Stimulated activated CD4-positive, alpha-beta T cell treated with anti-CD3 and anti-CD28 coated beads, Interleukin-2, amount 100 ng/mL, for 24 hours (primary cell): ENCODE results near the gene MICAL3.
A peak's percentile ranks its signal among the peaks of the same experiment; 100 is the strongest.
"Not testable (repeated sequence)": the region's sequence is repeated elsewhere in the genome, so short reads cannot be mapped to it uniquely, and the experiment has no call there.

Experiments
- DNase-seq, 2 donors: peaks; one replicate each; pipeline ENCODE4 v3.0.0-alpha.2; 2020

The MICAL3 gene

GRCh38 chr22:18024276-18024939, at the start of gene MICAL3:
MICAL3 (minus strand) TSS chr22:18024561; CDS start chr22:17906812, 117,749 bp downstream.
- peak; percentile 67 to 75 for DNase-seq

GRCh38 chr22:18073927-18074326, 49.6 kb upstream of the MICAL3 start:
- not testable (repeated sequence) for DNase-seq

- DNase-seq: no peak
Observed at GRCh38 chr22:18073467-18073866, 49.1 kb upstream of the MICAL3 start.

GRCh38 chr22:18071968-18072310, 47.6 kb upstream of the MICAL3 start:
- no peak for DNase-seq

- not testable (repeated sequence) for DNase-seq
Observed at GRCh38 chr22:18071307-18071967, 47.1 kb upstream of the MICAL3 start.

GRCh38 chr22:18070556-18071306, 46.4 kb upstream of the MICAL3 start:
- peak in 1 of 2 donors; percentile 26 for DNase-seq

GRCh38 chr22:18070041-18070440, 45.7 kb upstream of the MICAL3 start:
- no peak for DNase-seq

GRCh38 chr22:18069041-18069440, 44.7 kb upstream of the MICAL3 start:
- DNase-seq: no peak

GRCh38 chr22:18068381-18068988, 44.1 kb upstream of the MICAL3 start:
- DNase-seq: no peak

GRCh38 chr22:18067548-18068341, 43.4 kb upstream of the MICAL3 start:
- no peak for DNase-seq

GRCh38 chr22:18067121-18067520, 42.8 kb upstream of the MICAL3 start:
- DNase-seq: no peak

- no peak for DNase-seq
Observed at GRCh38 chr22:18066181-18066859, 42.0 kb upstream of the MICAL3 start.

GRCh38 chr22:18065256-18065655, 40.9 kb upstream of the MICAL3 start:
- DNase-seq: no peak

- DNase-seq: no peak
Observed at GRCh38 chr22:18064636-18065035, 40.3 kb upstream of the MICAL3 start.

- not testable (repeated sequence) for DNase-seq
Observed at GRCh38 chr22:18063715-18064114, 39.4 kb upstream of the MICAL3 start.

GRCh38 chr22:18063306-18063705, 38.9 kb upstream of the MICAL3 start:
- DNase-seq: no peak

GRCh38 chr22:18062421-18062820, 38.1 kb upstream of the MICAL3 start:
- no peak for DNase-seq

- no peak for DNase-seq
Observed at GRCh38 chr22:18060646-18061620, 36.6 kb upstream of the MICAL3 start.

- DNase-seq: no peak
Observed at GRCh38 chr22:18059991-18060390, 35.6 kb upstream of the MICAL3 start.

- no peak for DNase-seq
Observed at GRCh38 chr22:18059473-18059872, 35.1 kb upstream of the MICAL3 start.

- no peak for DNase-seq
Observed at GRCh38 chr22:18059094-18059417, 34.7 kb upstream of the MICAL3 start.
